GM19193 (cell line): Measurements from ENCODE around the gene SMIM23.

ENCODE experiments used
- POLR2A ChIP-seq: IDR thresholded peaks from 4 replicates; pipeline ENCODE4 v1.6.1; 2011; ENCODE audit not compliant: insufficient read depth, insufficient read length; ENCODE audit errors: extremely low read depth

SMIM23 gene

DNA sequence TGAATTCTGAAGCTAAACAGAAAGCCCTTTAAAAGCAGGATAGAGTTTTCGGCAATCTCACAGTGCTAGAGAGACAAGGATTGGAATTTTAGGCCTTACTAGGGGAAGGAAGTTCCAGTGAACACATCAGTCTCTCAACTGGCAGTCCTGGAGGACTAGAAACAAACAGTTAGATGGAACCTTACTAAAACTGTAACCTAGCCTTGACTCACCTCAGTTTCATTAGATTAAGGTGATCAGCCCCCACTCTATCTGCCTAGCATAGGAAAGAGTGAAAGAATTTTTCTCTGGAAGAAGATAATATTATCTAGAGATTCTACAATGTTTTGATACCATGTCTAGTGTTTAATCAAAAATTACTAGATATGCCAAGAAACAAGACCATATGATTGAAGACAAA is 25.8 kb upstream of the SMIM23 start:
- no peak for TF ChIP-seq POLR2A

DNA sequence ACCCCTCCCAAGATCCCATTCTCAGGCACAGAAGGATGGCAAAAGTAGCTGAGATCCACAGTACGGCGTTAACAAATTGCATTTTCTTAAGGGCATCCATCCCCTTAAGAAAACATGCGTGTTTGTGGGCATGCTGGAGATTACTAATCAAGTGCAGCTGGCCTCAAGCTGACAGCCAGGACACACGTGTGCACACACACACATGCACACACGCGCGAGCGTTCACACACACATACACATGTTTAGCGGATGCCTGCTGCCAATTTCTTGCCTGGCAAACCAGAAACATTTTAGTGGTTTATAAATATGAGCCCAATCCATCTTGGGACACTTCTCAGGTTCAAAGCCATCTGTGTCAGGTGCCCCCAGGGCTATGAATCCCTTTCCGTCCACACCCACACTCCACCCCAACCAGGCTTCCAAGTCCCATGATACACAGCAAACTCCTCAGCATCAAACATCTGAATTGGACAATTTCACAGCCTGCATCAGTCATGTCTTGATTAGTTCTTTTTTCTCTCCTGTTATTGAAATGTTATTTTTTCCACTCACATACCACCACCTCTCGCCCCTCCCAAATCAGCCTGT is 23.5 kb upstream of the SMIM23 start:
- no peak for TF ChIP-seq POLR2A

DNA sequence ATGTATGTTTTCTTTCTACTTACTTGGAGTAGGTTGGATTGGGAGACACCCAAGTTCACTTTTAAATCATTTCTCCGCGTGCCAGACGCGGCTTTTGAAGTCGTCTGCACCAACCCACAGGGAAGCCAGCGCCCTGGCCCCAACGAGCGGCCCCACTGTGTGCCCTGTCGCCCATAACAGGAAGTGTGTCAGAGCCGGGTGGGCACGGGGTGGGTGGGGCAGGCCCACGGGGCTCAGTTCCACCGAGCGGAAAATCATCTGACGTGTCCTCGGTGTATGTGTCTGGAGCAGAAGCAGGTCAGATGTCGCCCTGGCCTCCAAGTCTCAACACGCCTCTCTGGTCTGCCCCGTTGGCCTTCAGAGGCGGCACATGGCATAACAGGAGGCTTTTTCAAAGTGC is 22.7 kb upstream of the SMIM23 start:
- no peak for TF ChIP-seq POLR2A

DNA sequence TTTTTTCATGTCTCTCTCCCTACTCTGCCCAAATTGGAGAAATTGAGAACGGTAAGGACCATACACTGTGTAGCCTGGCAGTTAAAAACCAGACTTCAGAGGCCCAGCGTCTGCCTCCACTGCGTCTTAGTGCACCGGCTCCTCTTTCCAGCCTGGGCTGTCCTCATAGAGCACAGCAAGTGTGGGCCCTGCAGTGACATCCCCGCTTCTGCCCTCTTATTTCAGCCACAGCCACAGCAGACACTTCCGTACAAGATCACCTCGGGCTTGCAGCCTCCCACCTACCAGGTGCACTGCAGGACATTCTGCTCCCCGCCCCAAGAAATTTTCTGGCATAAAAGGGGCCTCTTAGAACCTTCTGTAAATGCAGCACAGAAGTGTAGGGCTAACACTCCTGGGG is 21.4 kb upstream of the SMIM23 start:
- TF ChIP-seq POLR2A, result no peak

DNA sequence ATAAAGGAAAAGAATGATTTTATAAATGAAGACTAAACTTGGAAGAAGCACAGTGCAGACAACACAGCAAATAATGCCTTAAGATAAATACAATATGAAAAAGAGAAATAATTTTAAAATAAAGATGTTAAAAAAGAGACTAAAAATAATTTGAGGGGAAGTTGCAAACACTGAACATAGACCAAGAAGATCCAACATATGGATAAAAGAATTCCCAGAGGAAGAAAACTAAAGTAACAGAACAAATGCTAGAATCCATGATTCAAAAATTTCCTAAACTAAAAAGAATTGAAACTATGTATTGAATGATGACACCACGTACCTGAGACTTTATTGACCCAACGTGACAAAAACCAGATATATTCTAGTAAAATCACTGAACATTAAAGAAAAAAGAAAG is 18.7 kb upstream of the SMIM23 start:
- TF ChIP-seq POLR2A, result no peak

DNA sequence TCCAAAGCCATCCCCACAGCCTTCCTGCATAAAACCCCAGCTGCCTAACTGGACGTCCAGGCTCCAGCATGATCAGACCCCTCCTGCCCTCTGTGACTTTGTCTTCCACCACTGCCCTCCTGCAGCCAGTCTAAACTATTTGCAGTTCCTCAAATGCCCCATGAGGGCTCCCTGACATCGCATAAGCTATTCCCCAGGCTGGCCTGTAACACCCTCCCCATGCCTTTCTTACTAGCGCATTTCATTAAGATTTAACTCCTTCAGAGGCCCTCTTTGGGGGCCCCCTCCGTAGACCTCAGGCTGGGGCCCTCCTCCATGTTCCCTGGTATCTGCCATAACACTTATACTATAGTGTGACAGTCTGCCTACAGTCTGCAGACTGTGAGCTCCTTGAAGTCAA is 15.5 kb upstream of the SMIM23 start:
- no peak for TF ChIP-seq POLR2A

DNA sequence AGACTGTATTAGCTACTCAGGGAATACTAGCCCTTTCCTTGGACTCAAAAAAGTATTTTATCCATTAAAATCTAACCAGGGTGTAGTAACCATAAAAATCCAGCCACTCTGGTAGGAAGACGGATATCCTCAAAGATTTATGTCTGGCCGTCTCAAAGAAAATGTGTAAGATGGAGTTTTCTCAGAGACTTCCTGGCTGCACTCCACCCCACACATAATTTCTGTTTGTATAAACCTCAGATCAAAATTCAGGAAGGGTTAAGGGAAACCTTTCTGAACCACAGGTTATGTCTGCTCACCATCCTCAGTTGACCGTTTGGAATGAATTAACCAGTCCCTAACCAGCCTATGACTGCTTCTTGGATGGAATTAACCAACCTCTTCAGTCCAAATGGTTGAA is 13.8 kb upstream of the SMIM23 start:
- no peak for TF ChIP-seq POLR2A

DNA sequence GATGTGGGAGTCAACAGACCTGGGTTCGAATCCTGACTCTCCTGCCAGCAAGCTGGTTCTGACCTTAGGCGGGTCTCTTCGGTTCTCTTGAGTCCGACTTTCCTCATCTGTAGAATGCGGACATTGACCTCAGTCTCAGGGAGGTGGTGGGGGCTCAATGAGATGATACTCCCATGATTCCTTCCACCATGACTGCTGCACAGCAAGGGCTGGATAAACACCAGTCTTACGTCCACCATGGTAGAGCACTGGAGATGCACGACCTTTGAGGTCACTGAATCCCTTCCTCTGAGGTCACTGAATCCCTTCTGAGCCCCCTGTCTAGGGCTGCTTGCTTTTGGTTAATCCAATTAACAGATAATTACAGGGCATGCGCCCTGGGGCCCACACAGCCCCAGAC is 12.5 kb upstream of the SMIM23 start:
- TF ChIP-seq POLR2A, result no peak

DNA sequence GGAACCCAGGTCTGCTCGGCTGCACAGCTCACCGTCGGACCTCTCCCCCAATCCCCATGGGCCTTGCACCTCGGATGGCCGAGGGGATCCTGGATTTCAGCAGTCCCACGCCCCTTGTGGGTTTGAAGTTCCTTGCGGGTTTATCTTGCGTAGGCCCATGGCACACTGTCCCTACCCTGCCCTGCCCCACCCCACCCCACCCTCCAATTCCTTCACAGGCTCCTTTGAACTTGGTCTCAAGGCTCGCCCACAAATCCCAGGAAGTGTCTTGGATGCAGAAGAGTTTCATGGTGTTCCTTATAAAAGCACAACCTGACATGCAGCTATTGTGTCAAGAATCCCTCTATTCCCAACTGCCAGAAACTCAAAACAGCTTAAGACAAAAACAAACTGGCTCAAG is 11.2 kb upstream of the SMIM23 start:
- TF ChIP-seq POLR2A, result no peak

DNA sequence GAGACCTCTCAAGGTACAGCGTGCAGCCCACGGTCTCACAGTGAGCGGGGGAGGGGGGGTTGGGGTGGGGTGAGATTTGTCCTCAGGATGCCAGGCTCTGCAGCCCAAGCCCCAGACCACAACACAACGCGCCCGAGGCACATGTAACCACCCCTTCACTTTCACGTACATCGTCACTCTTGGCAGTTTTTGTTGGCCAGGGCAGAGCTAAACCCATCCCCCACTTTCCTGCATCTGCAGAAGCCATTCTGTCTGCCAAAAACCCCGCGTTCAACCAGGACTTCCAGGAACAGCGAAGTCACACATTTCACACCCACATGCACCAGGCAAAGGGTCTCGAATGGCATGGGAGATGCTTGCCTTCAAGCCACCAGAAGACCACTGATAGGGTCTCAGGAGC is 9.4 kb upstream of the SMIM23 start:
- TF ChIP-seq POLR2A, result no peak

DNA sequence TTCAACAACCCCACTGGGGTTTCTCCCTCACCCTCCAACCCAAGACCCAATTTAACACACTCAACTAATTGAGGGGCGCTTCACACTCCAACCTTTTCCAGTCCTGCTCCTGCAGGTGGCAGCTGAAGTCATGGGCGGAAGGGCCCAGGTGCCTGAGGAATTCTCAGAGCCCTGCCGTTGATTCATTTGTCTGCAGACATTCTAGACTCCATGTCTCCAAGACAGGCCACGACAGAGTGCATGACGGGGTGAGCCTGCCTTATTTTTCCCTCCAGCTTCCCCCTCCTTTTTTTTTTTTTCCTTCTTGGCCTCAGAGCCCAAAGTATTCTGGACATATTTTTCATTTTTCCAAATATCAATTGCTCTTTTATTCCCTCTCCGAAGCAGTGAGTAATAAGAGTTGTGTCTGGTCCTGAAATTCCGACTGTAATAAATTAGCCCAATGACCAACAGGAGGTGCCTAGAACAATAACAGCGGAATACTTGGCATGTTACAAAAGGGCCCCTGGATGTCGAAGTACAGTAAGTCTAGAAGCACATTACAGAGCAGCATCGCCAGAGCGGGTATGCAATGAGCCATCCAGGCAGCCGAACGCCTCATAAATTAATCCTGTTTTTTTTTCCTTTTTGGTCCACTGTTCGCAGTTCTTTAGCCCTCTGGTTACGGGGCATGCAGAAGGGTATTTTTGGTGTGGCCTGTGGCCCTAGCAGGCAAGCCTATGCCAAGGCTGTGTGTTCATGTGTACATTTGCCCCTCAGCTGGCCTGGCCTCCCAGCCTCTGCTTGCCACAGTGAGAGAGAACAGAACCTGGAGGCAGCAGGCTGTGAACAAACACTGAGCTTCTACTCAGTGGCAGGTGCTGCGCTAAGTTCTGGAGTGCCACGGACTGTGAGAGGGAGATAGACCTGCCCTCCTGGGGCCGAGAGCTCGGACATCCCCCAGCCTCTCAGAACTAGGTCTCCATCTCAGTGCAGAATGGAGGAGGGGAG is 8.6 kb upstream of the SMIM23 start:
- no peak for TF ChIP-seq POLR2A

DNA sequence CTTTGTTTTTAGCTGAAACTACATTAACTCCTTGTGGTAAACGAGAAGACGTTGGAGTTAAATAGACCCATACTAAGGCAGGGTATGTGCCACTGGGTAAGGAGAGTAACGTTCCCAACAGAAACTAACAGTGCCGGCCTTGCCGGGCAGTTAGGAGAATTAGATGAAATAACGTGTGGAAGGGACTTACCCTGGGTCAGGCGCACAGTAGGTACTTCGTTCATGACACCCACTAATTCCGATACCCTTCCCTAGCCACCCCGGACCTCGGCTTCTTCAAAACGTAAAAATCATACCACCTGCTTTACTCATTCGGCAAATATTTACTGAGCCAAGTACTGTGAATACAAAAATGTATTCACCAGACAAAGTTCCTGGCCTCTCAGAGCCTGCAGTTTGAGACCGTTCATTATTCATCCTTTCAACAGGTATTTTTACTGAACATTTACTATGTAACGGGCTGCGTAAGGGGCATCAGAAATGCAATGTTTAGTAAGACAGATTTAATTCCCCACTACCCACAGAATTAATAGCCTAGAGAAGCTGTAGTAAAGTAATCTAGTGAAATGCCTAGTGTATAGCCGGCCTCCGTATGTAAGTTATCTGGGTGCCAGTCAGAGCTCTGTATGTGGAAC is 3.2 kb upstream of the SMIM23 start:
- TF ChIP-seq POLR2A, result no peak

DNA sequence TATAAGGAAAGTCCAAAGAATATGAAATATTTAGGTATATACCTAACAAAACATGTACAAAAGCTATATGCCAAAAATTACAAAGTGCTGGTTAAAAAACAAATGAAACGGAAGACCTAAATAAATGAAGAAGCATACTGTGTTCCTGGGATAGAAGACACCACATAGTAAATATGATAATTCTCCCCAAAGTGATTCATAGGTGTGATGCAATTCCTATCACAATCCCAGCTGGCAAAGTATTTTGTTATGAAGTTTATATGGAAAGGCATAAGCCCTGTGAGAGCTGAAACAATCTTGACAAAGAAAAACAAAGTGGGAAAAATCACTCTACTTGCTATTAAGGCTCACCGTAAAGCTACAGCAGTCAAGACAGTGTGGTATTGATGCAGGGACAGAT is 2.6 kb upstream of the SMIM23 start:
- no peak for TF ChIP-seq POLR2A

DNA sequence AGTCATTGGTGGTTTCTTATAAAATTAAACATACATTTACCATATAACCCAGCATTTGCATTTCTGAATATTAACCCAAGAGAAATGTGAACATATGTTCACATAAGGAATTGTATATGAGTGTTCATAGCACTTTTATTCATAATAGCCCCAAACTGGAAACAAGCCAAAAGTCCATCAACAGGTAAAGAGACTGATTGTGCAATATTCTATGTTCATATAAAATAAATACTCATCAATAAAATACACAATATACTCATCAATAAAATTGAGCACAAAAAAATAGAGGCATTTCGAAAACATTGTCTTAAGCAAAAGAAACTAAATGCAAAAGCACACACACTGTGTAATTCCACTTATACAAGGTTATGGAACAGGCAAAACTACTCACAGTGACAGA is 3.7 kb downstream of the SMIM23 start:
- no peak for TF ChIP-seq POLR2A

DNA sequence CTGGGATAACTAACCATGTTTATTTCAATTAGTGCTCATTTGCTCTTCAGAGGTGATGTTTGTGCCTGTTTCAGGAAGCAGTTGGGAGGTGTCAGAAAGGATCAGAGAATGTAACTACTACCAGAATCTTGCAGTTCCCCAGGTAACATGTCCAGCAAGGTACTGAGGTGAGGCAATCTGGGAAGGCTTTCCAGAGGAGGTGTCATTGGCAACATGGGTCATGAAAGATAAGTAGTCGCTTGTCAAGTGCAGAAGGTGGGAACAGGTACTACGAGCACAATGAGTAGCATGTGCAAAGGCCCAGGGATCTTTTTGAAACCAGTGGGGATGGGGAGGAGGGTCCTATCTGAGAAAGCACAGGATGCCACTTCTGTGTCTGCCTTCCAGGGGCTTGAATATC is 4.8 kb downstream of the SMIM23 start:
- TF ChIP-seq POLR2A, result no peak

DNA sequence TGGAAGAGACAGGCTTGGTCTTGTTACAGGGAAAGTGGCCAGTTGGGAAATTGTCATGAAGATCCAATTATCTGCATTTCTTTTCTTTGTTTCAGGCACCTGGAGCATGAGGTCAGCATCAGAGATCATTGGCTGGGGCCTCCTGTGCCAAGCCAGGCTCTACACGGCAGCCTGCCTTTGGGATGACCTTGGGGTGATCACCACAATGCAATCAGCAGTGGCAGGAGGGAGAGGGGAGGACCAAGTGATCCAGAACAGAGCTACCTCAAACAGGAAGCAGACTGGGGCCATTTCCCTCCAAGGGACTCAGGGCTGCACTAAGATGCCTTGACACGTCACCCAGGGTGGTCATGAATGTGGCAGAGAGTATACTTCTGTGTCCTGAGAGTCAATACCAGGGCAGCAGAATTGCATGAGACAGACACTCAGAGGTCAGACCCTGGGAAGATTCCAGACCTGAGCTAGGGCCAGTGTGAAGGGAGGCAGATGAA is 8.9 kb downstream of the SMIM23 start:
- TF ChIP-seq POLR2A, result no peak

DNA sequence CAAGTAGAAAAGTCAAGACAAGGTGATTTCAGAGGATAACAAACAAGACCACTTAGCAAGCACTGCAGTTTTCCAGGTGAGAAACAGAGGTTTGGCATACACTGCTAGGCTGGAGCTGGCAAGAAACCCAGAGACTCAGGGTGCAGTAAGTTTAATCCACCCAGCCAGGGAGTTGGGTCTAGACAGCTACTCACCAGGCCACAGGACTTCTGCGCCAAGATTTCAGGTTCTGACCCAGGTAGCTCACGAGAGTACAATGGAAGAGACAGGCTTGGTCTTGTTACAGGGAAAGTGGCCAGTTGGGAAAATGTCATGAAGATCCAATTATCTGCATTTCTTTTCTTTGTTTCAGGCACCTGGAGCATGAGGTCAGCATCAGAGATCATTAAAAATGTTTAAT is 9.8 kb downstream of the SMIM23 start:
- no peak for TF ChIP-seq POLR2A

DNA sequence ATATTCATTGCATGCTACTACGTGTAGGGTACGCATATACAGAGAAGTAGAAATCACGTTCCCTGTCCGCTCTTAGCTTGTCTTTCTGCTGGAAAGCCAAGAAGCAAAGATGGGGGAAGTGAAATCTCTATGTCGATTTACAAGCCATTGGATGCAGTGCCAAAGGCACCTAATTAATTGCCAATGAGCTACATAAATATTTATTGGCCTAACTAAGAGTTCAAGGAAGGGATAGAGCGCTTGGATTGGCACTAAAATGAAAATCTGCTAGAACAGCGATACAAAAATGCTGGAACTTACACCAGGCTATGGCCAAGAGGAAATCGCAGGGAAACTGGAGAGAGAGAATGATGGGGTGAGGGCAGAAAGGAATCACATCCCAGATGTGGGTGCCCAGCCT is 10.8 kb downstream of the SMIM23 start:
- TF ChIP-seq POLR2A, result no peak
